Esophagus squamous epithelium (tissue), 5 donors: ENCODE measurements around the gene PLEKHO1. TPM values are rescaled to one million over a fixed set of nuclear protein-coding genes. Genes with fewer than 3 reads are reported as not detected.
"Not testable (repeated sequence)": the region's sequence is repeated elsewhere in the genome, so short reads cannot be mapped to it uniquely, and the experiment has no call there.

Experiments used
- DNase-seq: peaks from one replicate; lab custom pipeline; 2025; lab: John Stamatoyannopoulos, UW
- H3K27ac ChIP-seq, 4 donors: fragments of 200-600 bp; sonication (generic); one replicate each; pipeline ENCODE4 v1.5.1; 2016 to 2019; ENCODE audit warnings: mild to moderate bottlenecking in 1 of 4
- H3K27me3 ChIP-seq, 4 donors: fragments of 200-600 bp; sonication (generic); 1 replicate in 3 of 4; 2 replicates in 1 of 4; pipeline versions ENCODE4 v1.5.1 to v1.6.0; 2017 to 2021; ENCODE audit warnings: antibody characterized with exemption in 1 of 4
- H3K36me3 ChIP-seq, 3 donors: fragments of 200-600 bp; sonication (generic); one replicate each; pipeline ENCODE4 v1.5.1; 2016 to 2019
- H3K4me1 ChIP-seq, 3 donors: fragments of 200-600 bp; sonication (generic); one replicate each; pipeline ENCODE4 v1.5.1; 2017 to 2019
- H3K4me3 ChIP-seq, 4 donors: fragments of 200-600 bp; sonication (generic); 1 replicate in 3 of 4; 2 replicates in 1 of 4; pipeline ENCODE4 v1.5.1; 2016 to 2019; ENCODE audit warnings: mild to moderate bottlenecking in 2 of 4, moderate library complexity in 1 of 4
- H3K9me3 ChIP-seq, 3 donors: fragments of 200-600 bp; sonication (generic); one replicate each; pipeline ENCODE4 v1.5.1; 2016 to 2019
- CTCF ChIP-seq, 6 experiments: fragments of 450-650 bp in 4 of 6; fragments of 200-600 bp in 2 of 6; sonication (generic) in 2 of 6; IDR thresholded peaks; one replicate each; pipeline ENCODE4 v1.5.1; 2016 to 2019; ENCODE audit warnings: antibody characterized with exemption in 6 of 6, mild to moderate bottlenecking in 4 of 6, moderate library complexity in 4 of 6
- POLR2A ChIP-seq, 4 donors: fragments of 450-650 bp; IDR thresholded peaks; one replicate each; pipeline ENCODE4 v1.6.1; 2017; ENCODE audit warnings: antibody characterized with exemption in 4 of 4, mild to moderate bottlenecking in 4 of 4, moderate library complexity in 3 of 4
- WGBS, 2 donors: methylation state at CpG; one replicate each; pipeline ENCODE4 v1.1.5; 2018; 5-methylcytosine and 5-hydroxymethylcytosine counted together
- intact Hi-C: fragments of 100-400 bp; cut with DNase I; formaldehyde crosslinking; loops from one replicate; pipeline ENCODE4 v1.15.0; 2022
- total RNA-seq, 4 donors: library from RNA; depleted of rRNA; stranded (reverse); fragments of >200 nt; gene quantifications; one replicate each; pipeline ENCODE4 v1.1.0, GENCODE V29; 2016
- donor health status: DM: yes; HTN: yes; CAD: no.

Gene PLEKHO1
- total RNA-seq, 4 donors from 2014 or later = 6.0 to 46.9 (median 13.3) TPM

DNA sequence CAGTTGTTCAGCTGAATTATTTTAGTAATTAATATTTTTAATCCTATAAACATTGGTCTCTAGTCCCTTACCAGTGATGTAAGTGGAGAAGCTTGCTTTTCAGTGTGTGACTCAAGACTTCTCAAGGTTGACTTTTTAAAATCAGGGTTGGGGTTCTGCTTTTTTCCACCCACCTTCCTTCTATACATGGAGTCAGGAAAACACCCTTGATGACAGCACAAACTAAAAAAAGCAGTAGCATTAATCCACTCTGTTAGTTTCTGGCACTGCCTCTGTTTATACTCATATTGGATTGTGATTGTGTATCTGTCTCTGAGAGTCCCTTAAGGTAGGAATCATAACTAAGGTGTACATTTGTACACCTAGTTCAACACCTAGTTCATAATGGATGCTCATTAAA, 8.3 kb upstream of the PLEKHO1 start:
- H3K9me3 ChIP-seq = no peaks in the 10 kb centered on the region
- no peak overlapping the region for H3K27ac ChIP-seq
- TF ChIP-seq POLR2A (IDR thresholded peaks at IDR 0.05) = no peak
- TF ChIP-seq CTCF (IDR thresholded peaks at IDR 0.05) = no peak
- DNase-seq = no peak
- intact Hi-C loops = no loop called here
- peaks cover 0 to 7% (median 0%) of the 10 kb centered on the region in 3 donors for H3K36me3 ChIP-seq
- no peaks in the 10 kb centered on the region for H3K27me3 ChIP-seq
- no peak overlapping the region for H3K4me3 ChIP-seq
- H3K4me1 ChIP-seq = no peaks in the 10 kb centered on the region

DNA sequence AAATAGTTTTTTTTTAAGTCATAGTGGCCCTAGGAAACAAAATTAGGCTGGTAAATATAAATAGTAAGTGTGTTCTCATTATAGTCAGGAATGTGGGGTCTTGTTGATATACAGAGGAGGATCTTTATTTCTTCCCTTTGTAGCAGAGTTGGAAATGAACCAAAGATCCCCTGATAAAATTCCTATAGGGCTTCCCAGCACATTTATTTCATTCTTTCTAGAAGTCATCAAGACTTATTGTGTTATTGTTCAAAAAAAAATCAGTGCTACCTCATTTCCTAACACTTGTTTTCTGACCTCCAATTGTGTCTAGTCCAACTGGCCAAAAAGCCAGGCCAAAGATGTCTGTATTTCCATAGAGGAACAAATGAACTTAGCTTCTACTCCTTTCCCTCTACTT, 7.6 kb upstream of the PLEKHO1 start:
- no peak for DNase-seq
- Histone ChIP-seq H3K27ac (no peak overlapping the region), H3K9me3 (no peaks in the 10 kb centered on the region), H3K36me3 (peaks cover 0 to 7% (median 0%) of the 10 kb centered on the region in 3 donors), H3K4me1 (no peaks in the 10 kb centered on the region), H3K27me3 (no peaks in the 10 kb centered on the region), H3K4me3 (no peak overlapping the region)
- TF ChIP-seq POLR2A (IDR thresholded peaks at IDR 0.05) (no peak), CTCF (IDR thresholded peaks at IDR 0.05) (no peak)
- intact Hi-C loops = no loop called here

DNA sequence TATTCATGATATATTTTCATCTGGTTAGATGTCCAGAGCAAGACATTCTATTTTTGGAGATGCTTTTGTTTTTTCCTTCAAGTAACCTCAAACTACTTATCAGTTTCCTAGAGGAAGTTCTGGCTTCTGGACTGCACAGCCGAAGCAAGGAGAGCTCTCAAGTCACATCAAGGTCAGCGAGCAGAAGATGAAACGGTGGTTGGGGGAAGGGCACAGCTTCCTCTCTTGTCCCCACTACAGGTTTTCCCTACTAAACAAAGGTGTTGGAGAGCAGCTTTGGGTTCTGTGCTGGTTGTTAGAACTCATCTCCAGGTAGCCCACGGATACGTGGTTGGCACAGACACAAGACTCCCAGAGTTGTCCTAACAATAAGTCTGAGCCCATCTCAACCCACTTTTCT, 5.1 kb upstream of the PLEKHO1 start:
- peaks cover 0 to 2% (median 0%) of the 10 kb centered on the region in 4 donors for H3K27me3 ChIP-seq
- H3K27ac ChIP-seq = no peak overlapping the region
- TF ChIP-seq CTCF (IDR thresholded peaks at IDR 0.05) (no peak), POLR2A (IDR thresholded peaks at IDR 0.05) (no peak)
- DNase-seq = no peak
- H3K9me3 ChIP-seq = no peaks in the 10 kb centered on the region
- 65 to 73% methylated on average over 5 of the region's 5 CpGs for WGBS, 2 donors
- peaks cover 0 to 14% (median 0%) of the 10 kb centered on the region in 3 donors for H3K4me1 ChIP-seq
- no peak overlapping the region for H3K4me3 ChIP-seq
- H3K36me3 ChIP-seq = peaks cover 0 to 7% (median 0%) of the 10 kb centered on the region in 3 donors
- intact Hi-C loops = no loop called here

DNA sequence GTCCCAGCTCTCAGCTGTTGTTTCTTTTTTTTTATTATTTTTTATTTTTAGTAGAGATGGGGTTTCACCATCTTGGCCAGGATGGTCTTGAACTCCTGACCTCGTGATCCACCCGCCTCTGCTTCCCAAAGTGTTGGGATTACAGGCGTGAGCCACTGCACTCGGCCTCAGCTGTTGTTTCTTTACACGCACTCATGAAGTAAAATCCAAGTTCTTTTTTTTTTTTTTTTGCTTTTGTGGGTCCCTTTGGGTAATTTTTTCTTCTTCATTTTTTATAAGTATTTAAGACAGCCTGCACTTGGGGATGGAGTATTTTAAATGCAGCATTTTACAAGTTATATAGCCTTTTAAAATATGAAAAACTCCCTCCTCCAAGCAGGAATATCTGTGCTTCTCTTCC, 3.7 kb upstream of the PLEKHO1 start:
- H3K9me3 ChIP-seq, H3K36me3 ChIP-seq, intact Hi-C loops, H3K27ac ChIP-seq, DNase-seq, H3K4me3 ChIP-seq: not testable (repeated sequence)
- Histone ChIP-seq H3K4me1 (peaks cover 0 to 21% (median 0%) of the 10 kb centered on the region in 3 donors), H3K27me3 (peaks cover 0 to 14% (median 0%) of the 10 kb centered on the region in 4 donors)
- WGBS, 2 donors = 82 to 87% methylated on average over 5 of the region's 5 CpGs

GRCh38 chr1:150146849-150147542, 2.7 kb upstream of the PLEKHO1 start:
- no peak for TF ChIP-seq POLR2A (IDR thresholded peaks at IDR 0.05)
- TF ChIP-seq CTCF (IDR thresholded peaks at IDR 0.05) = no peak
- Histone ChIP-seq H3K36me3 (peaks cover 0 to 7% (median 0%) of the 10 kb centered on the region in 3 donors), H3K4me3 (no peak overlapping the region), H3K27me3 (peaks cover 0 to 18% (median 0%) of the 10 kb centered on the region in 4 donors), H3K4me1 (peaks cover 0 to 31% (median under 1%) of the 10 kb centered on the region in 3 donors), H3K27ac (no peak overlapping the region), H3K9me3 (no peaks in the 10 kb centered on the region)
- intact Hi-C loops = no loop called here
- WGBS, 2 donors = 86 to 88% methylated on average over 10 of the region's 10 CpGs
- no peak for DNase-seq
